ENCODE measurements around the gene IGFBP2. TPM values are rescaled to one million over a fixed set of nuclear protein-coding genes. Genes with fewer than 3 reads are reported as not detected.

The IGFBP2 gene
- total RNA-seq, 4 donors from 2014 or later: 10.5 to 155 (median 101) TPM

DNA sequence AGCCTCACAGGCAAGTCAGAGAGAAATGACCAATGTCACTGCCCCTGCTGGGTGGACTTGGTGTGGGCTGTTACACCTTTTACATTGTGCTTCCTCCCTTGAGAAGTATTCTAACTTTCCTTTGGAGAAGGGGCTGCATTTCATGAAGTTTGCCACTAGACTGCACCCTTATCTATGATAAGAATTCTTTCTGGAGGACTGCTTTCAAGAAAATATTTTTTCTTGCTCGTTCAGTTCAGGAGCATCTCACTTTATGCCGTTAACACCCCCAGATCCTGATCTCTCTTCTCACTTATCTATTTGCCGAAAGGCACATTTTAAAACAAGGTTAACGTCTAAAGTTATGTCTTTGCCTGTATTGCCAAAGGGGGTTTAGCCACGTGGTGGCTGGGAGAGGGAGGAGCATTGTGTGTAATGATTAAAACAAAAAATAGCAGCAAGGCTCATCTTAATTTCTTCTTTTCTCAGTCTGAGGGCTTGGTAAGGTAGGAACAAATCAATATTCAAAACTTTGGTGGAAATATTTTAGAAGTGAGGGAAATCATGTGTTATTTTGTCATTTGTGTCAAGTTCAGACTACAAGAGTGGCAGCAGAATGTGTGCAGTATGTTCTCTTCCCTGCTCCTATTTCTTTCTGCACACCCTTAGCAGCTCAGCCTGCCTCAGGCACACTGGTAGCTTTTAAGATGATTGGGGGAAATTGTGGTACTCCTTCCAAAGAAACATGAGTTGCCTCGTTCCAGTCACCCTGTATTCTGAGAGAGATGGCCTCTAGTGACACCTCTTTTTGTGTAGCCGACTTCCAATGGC lies 63.7 kb downstream of the IGFBP2 start:
- Histone ChIP-seq H3K27me3 (peaks cover 81% of the 10 kb centered on the region), H3K4me3 (no peak overlapping the region), H3K9me3 (no peaks in the 10 kb centered on the region), H3K36me3 (no peaks in the 10 kb centered on the region), H3K4me1 (peaks cover 0 to 55% (median 11%) of the 10 kb centered on the region in 4 donors), H3K27ac (peak overlapping the region; percentile 82 to 94 (median 84))
- intact Hi-C loops (cut with DNase I; ENCODE audit: low total_unique reads) (loop anchor here (5.0 to 10.0 kb wide), 5 partner anchors 368 to 1018 kb away; no protein-coding TSS in a partner anchor), in situ Hi-C loops (cut with MboI; ENCODE audit: low pct_ligation_motif_present in 1 of 4, low pct_unique_long_range_greater_than_20kb in 1 of 4, low sequenced_read_pairs in 3 of 4) (loop anchor here (10.0 to 25.0 kb wide), 7 partner anchors 465 to 1015 kb away; no protein-coding TSS in a partner anchor)
- 30 to 33% methylated on average over 7 of the region's 7 CpGs for WGBS, 2 donors (ENCODE audit: low coverage in 1 of 2)
- DNase-seq: no peak
- no peak for TF ChIP-seq POLR2A (IDR thresholded peaks at IDR 0.05)
- no peak for TF ChIP-seq POLR2AphosphoS5 (IDR thresholded peaks at IDR 0.05)
- no peak for TF ChIP-seq EP300 (IDR thresholded peaks at IDR 0.05; ENCODE audit: low read depth)
- TF ChIP-seq, protein P1, sequence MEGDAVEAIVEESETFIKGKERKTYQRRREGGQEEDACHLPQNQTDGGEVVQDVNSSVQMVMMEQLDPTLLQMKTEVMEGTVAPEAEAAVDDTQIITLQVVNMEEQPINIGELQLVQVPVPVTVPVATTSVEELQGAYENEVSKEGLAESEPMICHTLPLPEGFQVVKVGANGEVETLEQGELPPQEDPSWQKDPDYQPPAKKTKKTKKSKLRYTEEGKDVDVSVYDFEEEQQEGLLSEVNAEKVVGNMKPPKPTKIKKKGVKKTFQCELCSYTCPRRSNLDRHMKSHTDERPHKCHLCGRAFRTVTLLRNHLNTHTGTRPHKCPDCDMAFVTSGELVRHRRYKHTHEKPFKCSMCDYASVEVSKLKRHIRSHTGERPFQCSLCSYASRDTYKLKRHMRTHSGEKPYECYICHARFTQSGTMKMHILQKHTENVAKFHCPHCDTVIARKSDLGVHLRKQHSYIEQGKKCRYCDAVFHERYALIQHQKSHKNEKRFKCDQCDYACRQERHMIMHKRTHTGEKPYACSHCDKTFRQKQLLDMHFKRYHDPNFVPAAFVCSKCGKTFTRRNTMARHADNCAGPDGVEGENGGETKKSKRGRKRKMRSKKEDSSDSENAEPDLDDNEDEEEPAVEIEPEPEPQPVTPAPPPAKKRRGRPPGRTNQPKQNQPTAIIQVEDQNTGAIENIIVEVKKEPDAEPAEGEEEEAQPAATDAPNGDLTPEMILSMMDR (IDR thresholded peaks at IDR 0.05): peak; percentile 38 to 58 (median 43)

DNA sequence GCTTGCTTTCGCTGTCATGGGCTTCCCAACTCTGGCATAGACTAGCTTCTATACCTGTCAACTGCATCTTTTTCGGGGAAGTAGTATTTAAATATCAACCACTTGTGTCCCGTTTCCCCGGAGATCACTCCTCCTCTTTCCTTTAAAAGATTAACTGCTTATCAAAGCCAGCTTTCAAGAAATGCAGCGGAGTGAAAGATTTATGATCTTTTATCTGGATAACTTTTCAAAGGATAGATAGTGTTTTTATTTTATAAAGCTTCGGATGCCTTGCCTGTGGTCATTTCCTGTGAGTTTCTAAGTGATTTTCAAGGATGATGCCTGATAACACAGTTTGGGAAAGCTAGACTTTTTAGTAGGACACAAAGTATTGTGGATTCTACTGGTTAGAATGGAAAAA lies 65.1 kb downstream of the IGFBP2 start:
- H3K4me3 ChIP-seq: no peak overlapping the region
- H3K4me1 ChIP-seq: peaks cover 0 to 46% (median 9%) of the 10 kb centered on the region in 4 donors
- peak overlapping the region; percentile 36 to 94 (median 84) for H3K27ac ChIP-seq
- 44 to 47% methylated on average over 6 of the region's 6 CpGs for WGBS, 2 donors (ENCODE audit: low coverage in 1 of 2)
- no peak for TF ChIP-seq POLR2AphosphoS5 (IDR thresholded peaks at IDR 0.05)
- TF ChIP-seq POLR2A (IDR thresholded peaks at IDR 0.05): no peak
- H3K36me3 ChIP-seq: no peaks in the 10 kb centered on the region
- DNase-seq: no peak
- H3K27me3 ChIP-seq: peaks cover 69% of the 10 kb centered on the region
- intact Hi-C loops (cut with DNase I; ENCODE audit: low total_unique reads) (loop anchor here (2.0 to 10.0 kb wide), 6 partner anchors 367 to 1017 kb away; no protein-coding TSS in a partner anchor), in situ Hi-C loops (cut with MboI; ENCODE audit: low pct_ligation_motif_present in 1 of 4, low pct_unique_long_range_greater_than_20kb in 1 of 4, low sequenced_read_pairs in 3 of 4) (loop anchor here (10.0 to 25.0 kb wide), 7 partner anchors 464 to 1014 kb away; no protein-coding TSS in a partner anchor)
- H3K9me3 ChIP-seq: no peaks in the 10 kb centered on the region

DNA sequence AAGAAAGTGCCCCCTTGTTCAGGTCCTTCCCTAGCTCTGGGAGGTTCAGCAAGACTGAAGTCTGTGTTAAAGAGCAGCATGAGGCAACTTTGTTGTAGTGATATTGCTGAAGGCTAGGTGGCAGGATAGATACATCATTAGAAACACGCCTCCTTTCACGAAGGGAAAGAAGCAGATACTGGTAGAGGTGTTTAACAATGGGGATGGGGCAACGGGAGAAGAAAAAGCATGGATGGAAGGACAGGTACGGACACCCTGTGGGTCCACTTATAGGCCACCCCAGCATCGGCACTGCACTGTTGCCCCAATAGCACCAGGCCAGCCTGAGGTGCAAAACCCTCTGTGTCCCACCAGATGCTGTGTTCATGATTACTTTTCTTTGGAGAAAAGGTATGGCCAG lies 65.7 kb downstream of the IGFBP2 start:
- Histone ChIP-seq H3K36me3 (no peaks in the 10 kb centered on the region), H3K9me3 (no peaks in the 10 kb centered on the region), H3K4me3 (no peak overlapping the region), H3K27me3 (peaks cover 63% of the 10 kb centered on the region), H3K4me1 (peaks cover 0 to 45% (median 9%) of the 10 kb centered on the region in 4 donors), H3K27ac (peak overlapping the region; percentile 36 to 94 (median 62))
- in situ Hi-C loops (cut with MboI; ENCODE audit: low pct_ligation_motif_present in 1 of 4, low pct_unique_long_range_greater_than_20kb in 1 of 4, low sequenced_read_pairs in 3 of 4): loop anchor here (10.0 to 25.0 kb wide), 7 partner anchors 463 to 1013 kb away; no protein-coding TSS in a partner anchor
- 11 to 30% methylated on average over 2 to 5 of the region's 5 CpGs for WGBS, 2 donors (ENCODE audit: low coverage in 1 of 2)
- DNase-seq: no peak
- TF ChIP-seq, protein P1 (IDR thresholded peaks at IDR 0.05): peak; percentile 44 to 54 (median 48)
- no peak for TF ChIP-seq EP300 (IDR thresholded peaks at IDR 0.05; ENCODE audit: low read depth)
- no peak for TF ChIP-seq POLR2A (IDR thresholded peaks at IDR 0.05)
- intact Hi-C loops (cut with DNase I; ENCODE audit: low total_unique reads): loop anchor here (2.0 to 10.0 kb wide), 6 partner anchors 366 to 1016 kb away; no protein-coding TSS in a partner anchor

DNA sequence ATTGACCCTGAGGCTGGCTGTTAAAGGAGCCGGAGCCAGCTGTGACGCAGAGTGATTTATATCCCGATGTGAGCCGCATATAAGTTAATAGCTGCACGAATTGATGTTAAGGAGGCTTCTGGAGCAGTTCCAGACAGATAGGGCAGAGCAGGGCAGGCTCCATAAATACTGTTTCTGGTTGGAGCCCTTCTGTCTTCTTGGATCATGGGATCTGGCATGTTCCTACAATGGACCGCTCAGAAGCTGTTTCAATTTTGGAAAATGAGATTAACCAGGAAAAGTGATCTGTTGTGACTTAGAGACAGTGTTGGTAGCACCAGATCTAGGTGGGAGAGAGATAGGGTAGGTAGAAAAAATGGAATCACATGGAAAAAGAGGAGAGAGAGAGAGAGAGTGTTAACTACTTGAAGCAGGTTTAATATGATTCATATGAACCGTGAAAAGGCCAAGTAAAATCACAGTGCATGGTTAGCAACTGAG lies 66.9 kb downstream of the IGFBP2 start:
- in situ Hi-C loops (cut with MboI; ENCODE audit: low pct_ligation_motif_present in 1 of 4, low pct_unique_long_range_greater_than_20kb in 1 of 4, low sequenced_read_pairs in 3 of 4): loop anchor here in 1 of 4 donors (25.0 kb wide), 1 partner anchor 437 kb away; no protein-coding TSS in a partner anchor
- intact Hi-C loops (cut with DNase I; ENCODE audit: low total_unique reads): no loop called here
- H3K27me3 ChIP-seq: peaks cover 51% of the 10 kb centered on the region
- H3K4me1 ChIP-seq: peaks cover 0 to 38% (median 5%) of the 10 kb centered on the region in 4 donors
- DNase-seq: no peak
- no peaks in the 10 kb centered on the region for H3K36me3 ChIP-seq
- WGBS, 2 donors (ENCODE audit: low coverage in 1 of 2): 7 to 32% methylated on average over 1 to 7 of the region's 7 CpGs
- no peak for TF ChIP-seq EP300 (IDR thresholded peaks at IDR 0.05; ENCODE audit: low read depth)
- TF ChIP-seq POLR2AphosphoS5 (IDR thresholded peaks at IDR 0.05): no peak
- no peak for TF ChIP-seq POLR2A (IDR thresholded peaks at IDR 0.05)
- TF ChIP-seq, protein P1 (IDR thresholded peaks at IDR 0.05): no peak
- peak overlapping the region; percentile 40 to 94 (median 74) for H3K27ac ChIP-seq
- H3K4me3 ChIP-seq: no peak overlapping the region
- no peaks in the 10 kb centered on the region for H3K9me3 ChIP-seq
